D721Med (cell line): Measurements from ENCODE around the gene TENM4.

ENCODE experiments used
- DNase-seq: peaks from one replicate; pipeline ENCODE4 v3.0.0; 2011; ENCODE audit warnings: low spot score; ENCODE audit not compliant: insufficient read length
- FAIRE-seq: peaks from 2 replicates; lab custom pipeline; 2011; peaks lifted over from hg19 to GRCh38; lab: Jason Lieb, UNC
- CTCF ChIP-seq: IDR thresholded peaks from 2 replicates; pipeline ENCODE4 v1.5.1; 2012; ENCODE audit warnings: mild to moderate bottlenecking, control low read depth; ENCODE audit not compliant: insufficient read depth; ENCODE audit errors: missing control alignments

TENM4 gene

GRCh38 chr11:79159657-79160450 is 281.0 kb downstream of the TENM4 start:
- TF ChIP-seq CTCF, result peak; percentile 15
- no peak for FAIRE-seq
- DNase-seq, result no peak

- FAIRE-seq (no peak), DNase-seq (no peak)
- TF ChIP-seq CTCF, result no peak
These were observed 283.1 kb downstream of the TENM4 start for GRCh38 chr11:79157738-79158137.

- TF ChIP-seq CTCF, result no peak
- FAIRE-seq, result no peak
These were observed 284.8 kb downstream of the TENM4 start for GRCh38 chr11:79156031-79156430.

GRCh38 chr11:79155237-79155636 is 285.6 kb downstream of the TENM4 start:
- TF ChIP-seq CTCF, result no peak
- DNase-seq, result no peak
- FAIRE-seq, result no peak

More at GRCh38 chr11:79156031-79156430, 284.8 kb downstream of the TENM4 start:
- DNase-seq, result no peak

- TF ChIP-seq CTCF, result no peak
- DNase-seq (no peak), FAIRE-seq (no peak)
These were observed 288.3 kb downstream of the TENM4 start for GRCh38 chr11:79152511-79152910.

- FAIRE-seq, result no peak
- TF ChIP-seq CTCF, result no peak
- no peak for DNase-seq
These were observed 289.4 kb downstream of the TENM4 start for GRCh38 chr11:79151396-79151795.

GRCh38 chr11:79150966-79151365 is 289.9 kb downstream of the TENM4 start:
- FAIRE-seq (no peak), DNase-seq (no peak)
- TF ChIP-seq CTCF, result no peak
